Measurements from ENCODE around the gene SKA2.

SKA2 gene

DNA sequence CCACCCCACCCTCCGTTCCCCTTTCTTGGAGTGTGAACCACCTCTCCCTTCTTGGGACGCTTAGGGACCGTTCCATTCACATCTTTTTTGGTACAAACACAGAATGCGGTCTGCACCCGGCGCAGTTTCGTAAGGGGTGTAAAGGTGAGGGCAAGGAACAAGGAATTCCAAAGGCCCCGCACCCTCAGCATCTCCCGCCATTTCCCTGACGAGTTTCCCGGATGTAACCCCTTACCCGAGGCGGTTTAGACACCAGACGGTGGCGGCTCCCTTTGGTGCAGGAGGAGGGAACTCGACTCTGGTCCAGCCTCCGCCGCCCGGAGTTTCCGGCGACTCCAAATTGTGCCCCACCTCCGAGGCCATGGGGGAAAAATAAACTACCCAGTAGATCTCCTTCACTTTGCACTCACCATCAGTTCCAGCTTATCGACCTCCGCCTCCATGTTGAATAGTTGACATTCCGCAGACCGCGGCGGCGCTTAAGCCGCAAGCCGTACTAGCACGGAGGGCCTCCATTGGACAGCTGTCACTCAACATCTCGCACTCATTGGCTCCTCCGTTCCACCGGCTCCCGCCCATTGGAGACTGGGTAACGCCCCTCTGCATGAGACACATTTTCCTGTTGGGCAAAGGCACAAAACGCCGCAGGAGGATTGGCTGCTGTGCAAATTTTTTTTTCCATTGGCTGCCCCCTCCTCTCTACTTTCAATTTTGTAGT lies at the start of gene SKA2:
Gene SKA2 (minus strand): TSS at position 466 of the 718 bp plus-strand sequence. CDS start 23 bp downstream, at position 443.
- TF ChIP-seq CTCF (IDR thresholded peaks at IDR 0.05; ENCODE audit: low read depth, low read length, missing control alignments) = no peak
- no peak for DNase-seq
- H3K27me3 ChIP-seq (replicated peaks) = no peaks in the 10 kb centered on the region
- peak within 1 kb of the TSS; percentile 92 for H3K4me3 ChIP-seq (ENCODE audit: low read depth, low read length)
- in situ Hi-C loops (cut with HindIII; ENCODE audit: low pct_ligation_motif_present, low sequenced_read_pairs) = no loop called here
- H3K36me3 ChIP-seq (replicated peaks) = no peaks in the 10 kb centered on the region
- H3K27ac ChIP-seq = peak within 1 kb of the TSS; percentile 78

DNA sequence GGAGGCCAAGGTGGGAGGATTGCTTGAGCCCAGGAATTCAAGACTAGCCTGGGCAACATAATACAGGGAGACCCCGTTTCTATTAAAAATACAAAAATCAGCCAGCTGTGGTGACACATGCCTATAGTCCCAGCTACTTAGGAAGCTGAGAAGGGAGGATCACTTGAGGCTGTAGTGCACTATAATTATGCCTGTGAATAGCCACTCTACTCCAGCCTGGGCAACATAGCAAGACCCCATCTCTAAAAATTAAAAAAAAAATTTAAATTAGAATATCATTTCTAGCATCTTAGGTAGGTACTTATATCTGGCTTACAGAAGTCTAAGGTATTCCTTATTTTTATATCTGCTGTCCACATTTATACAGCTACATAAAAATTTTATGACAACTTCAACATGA lies 47.3 kb upstream of the SKA2 start:
- TF ChIP-seq CTCF (IDR thresholded peaks at IDR 0.05; ENCODE audit: low read depth, low read length, missing control alignments) = no peak
- no peak for DNase-seq
- no peaks in the 10 kb centered on the region for H3K27me3 ChIP-seq (replicated peaks)
- no peak overlapping the region for H3K4me3 ChIP-seq (ENCODE audit: low read depth, low read length)
- in situ Hi-C loops (cut with HindIII; ENCODE audit: low pct_ligation_motif_present, low sequenced_read_pairs) = no loop called here
- peaks cover 5% of the 10 kb centered on the region for H3K36me3 ChIP-seq (replicated peaks)
- H3K27ac ChIP-seq = no peak overlapping the region

GRCh38 chr17:59199398-59199797 lies 44.4 kb upstream of the SKA2 start:
- in situ Hi-C loops (cut with HindIII; ENCODE audit: low pct_ligation_motif_present, low sequenced_read_pairs) = no loop called here

GRCh38 chr17:59193336-59193862 lies 38.4 kb upstream of the SKA2 start:
- no peak overlapping the region for H3K4me3 ChIP-seq (ENCODE audit: low read depth, low read length)
- in situ Hi-C loops (cut with HindIII; ENCODE audit: low pct_ligation_motif_present, low sequenced_read_pairs) = no loop called here
- TF ChIP-seq CTCF (IDR thresholded peaks at IDR 0.05; ENCODE audit: low read depth, low read length, missing control alignments) = no peak
- H3K27me3 ChIP-seq (replicated peaks) = no peaks in the 10 kb centered on the region
- DNase-seq = no peak
- H3K27ac ChIP-seq = no peak overlapping the region
- H3K36me3 ChIP-seq (replicated peaks) = no peaks in the 10 kb centered on the region

More at GRCh38 chr17:59199398-59199797, 44.4 kb upstream of the SKA2 start:
- peaks cover 5% of the 10 kb centered on the region for H3K36me3 ChIP-seq (replicated peaks)
- H3K27ac ChIP-seq = no peak overlapping the region
- DNase-seq = no peak
- no peaks in the 10 kb centered on the region for H3K27me3 ChIP-seq (replicated peaks)
- no peak overlapping the region for H3K4me3 ChIP-seq (ENCODE audit: low read depth, low read length)
- TF ChIP-seq CTCF (IDR thresholded peaks at IDR 0.05; ENCODE audit: low read depth, low read length, missing control alignments) = no peak

DNA sequence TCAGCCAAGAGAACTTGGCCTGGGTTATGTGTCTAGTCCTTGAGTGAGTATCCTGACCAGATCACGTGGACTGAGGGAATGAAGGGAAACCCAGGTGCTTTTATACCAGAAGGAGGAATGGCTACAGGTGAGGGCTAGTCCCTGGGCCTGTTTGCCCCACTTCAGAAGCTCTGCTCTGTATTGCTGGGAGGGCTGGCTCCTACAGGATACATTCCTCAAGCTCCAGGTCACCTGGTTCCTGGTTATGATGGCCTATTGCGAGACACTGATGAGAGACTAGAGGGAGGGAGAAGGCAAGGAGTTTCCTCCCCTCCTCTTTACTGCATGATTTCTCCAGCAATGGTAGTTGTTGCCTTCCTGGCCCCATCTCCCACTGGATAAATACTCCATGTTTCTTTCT lies 35.8 kb upstream of the SKA2 start:
- no peak overlapping the region for H3K4me3 ChIP-seq (ENCODE audit: low read depth, low read length)
- DNase-seq = no peak
- H3K27me3 ChIP-seq (replicated peaks) = no peaks in the 10 kb centered on the region
- no peak for TF ChIP-seq CTCF (IDR thresholded peaks at IDR 0.05; ENCODE audit: low read depth, low read length, missing control alignments)
- in situ Hi-C loops (cut with HindIII; ENCODE audit: low pct_ligation_motif_present, low sequenced_read_pairs) = no loop called here
- no peak overlapping the region for H3K27ac ChIP-seq
- H3K36me3 ChIP-seq (replicated peaks) = no peaks in the 10 kb centered on the region
